CD14-positive monocyte (primary cell): ENCODE results near the gene NEK2. TPM values are rescaled to one million over a fixed set of nuclear protein-coding genes. Genes with fewer than 3 reads are reported as not detected.

Experiments used
- DNase-seq, 3 donors: peaks; one replicate each; pipeline ENCODE4 v3.0.0-alpha.2; 2011 to 2022
- H2AFZ ChIP-seq: 2 replicates; pipeline ENCODE4 v1.6.0; 2012; ENCODE audit warnings: mild to moderate bottlenecking, low read depth, low read length, inconsistent platforms; ENCODE audit not compliant: insufficient read depth, poor library complexity, severe bottlenecking
- H3K27ac ChIP-seq, 2 donors: 1 replicate in 1 of 2; 2 replicates in 1 of 2; pipeline ENCODE4 v1.5.1; 2012 to 2013; ENCODE audit warnings: low read length in 2 of 2, control low read depth in 1 of 2, inconsistent platforms in 1 of 2, low read depth in 1 of 2, mild to moderate bottlenecking in 1 of 2
- H3K27me3 ChIP-seq, 2 donors: one replicate each; pipeline versions ENCODE4 v1.6.0 to v1.6.1; 2011 to 2013; ENCODE audit warnings: low read length in 2 of 2; ENCODE audit not compliant: control insufficient read depth in 2 of 2, insufficient read depth in 2 of 2
- H3K36me3 ChIP-seq, 2 donors: replicated peaks in 1 of 2; 1 replicate in 1 of 2; 2 replicates in 1 of 2; pipeline versions ENCODE4 v1.5.1 to v1.6.1; 2012 to 2013; ENCODE audit warnings: low read length in 2 of 2, control low read depth in 1 of 2, inconsistent platforms in 1 of 2, mild to moderate bottlenecking in 1 of 2; ENCODE audit not compliant: insufficient read depth in 2 of 2, control insufficient read depth in 1 of 2
- H3K4me1 ChIP-seq, 2 donors: 1 replicate in 1 of 2; 2 replicates in 1 of 2; pipeline versions ENCODE4 v1.5.1 to v1.6.1; 2012 to 2013; ENCODE audit warnings: low read length in 2 of 2, control low read depth in 1 of 2, inconsistent platforms in 1 of 2, mild to moderate bottlenecking in 1 of 2, moderate library complexity in 1 of 2; ENCODE audit not compliant: insufficient read depth in 2 of 2, control insufficient read depth in 1 of 2
- H3K4me2 ChIP-seq: replicated peaks from 2 replicates; pipeline ENCODE3; 2012; ENCODE audit warnings: low read length, moderate library complexity, mild to moderate bottlenecking; ENCODE audit not compliant: poor library complexity, severe bottlenecking; ENCODE audit errors: extremely low read depth
- H3K4me3 ChIP-seq, 3 experiments: fragments of 200-600 bp in 1 of 3; sonication (generic) in 1 of 3; replicated peaks in 1 of 3; 1 replicate in 2 of 3; 2 replicates in 1 of 3; pipeline ENCODE4 v1.5.1; 2011 to 2013; ENCODE audit warnings: low read length in 3 of 3, mild to moderate bottlenecking in 3 of 3, control low read depth in 2 of 3, low read depth in 2 of 3, inconsistent platforms in 1 of 3, moderate library complexity in 1 of 3
- H3K79me2 ChIP-seq: 2 replicates; pipeline ENCODE4 v1.6.0; 2012; ENCODE audit warnings: mild to moderate bottlenecking, control low read depth, inconsistent platforms, low read length, moderate library complexity; ENCODE audit not compliant: insufficient read depth
- H3K9ac ChIP-seq: 2 replicates; pipeline ENCODE4 v1.6.0; 2017; ENCODE audit warnings: low read length, mild to moderate bottlenecking; ENCODE audit not compliant: insufficient read depth, poor library complexity, severe bottlenecking
- H3K9me3 ChIP-seq, 2 donors: replicated peaks in 1 of 2; 1 replicate in 1 of 2; 2 replicates in 1 of 2; pipeline versions ENCODE4 v1.5.1 to v1.6.1; 2012 to 2013; ENCODE audit warnings: low read length in 2 of 2, control low read depth in 1 of 2; ENCODE audit not compliant: control insufficient read depth in 1 of 2, insufficient read depth in 1 of 2
- H4K20me1 ChIP-seq: 2 replicates; pipeline ENCODE4 v1.6.0; 2012; ENCODE audit warnings: mild to moderate bottlenecking, low read length, control low read depth, moderate library complexity; ENCODE audit not compliant: insufficient read depth
- H3K27ac Mint-ChIP-seq, 7 donors: one replicate each; pipeline ENCODE4 v1.8.0; 2020; ENCODE audit warnings: mild to moderate bottlenecking in 7 of 7, mixed read lengths in 7 of 7, moderate library complexity in 6 of 7, inconsistent platforms in 2 of 7
- H3K27me3 Mint-ChIP-seq, 3 donors: one replicate each; pipeline ENCODE4 v1.8.0; 2021 to 2022; ENCODE audit warnings: low read depth in 3 of 3, mild to moderate bottlenecking in 3 of 3, mixed read lengths in 3 of 3, moderate library complexity in 3 of 3, inconsistent platforms in 1 of 3
- H3K36me3 Mint-ChIP-seq, 2 donors: one replicate each; pipeline ENCODE4 v1.8.0; 2020; ENCODE audit warnings: mixed read lengths in 2 of 2, inconsistent platforms in 1 of 2, mild to moderate bottlenecking in 1 of 2
- H3K4me1 Mint-ChIP-seq: one replicate; pipeline ENCODE4 v1.8.0; 2020; ENCODE audit warnings: mild to moderate bottlenecking, mixed read lengths
- H3K4me3 Mint-ChIP-seq, 2 donors: one replicate each; pipeline ENCODE4 v1.8.0; 2020; ENCODE audit warnings: mild to moderate bottlenecking in 2 of 2, mixed read lengths in 2 of 2, moderate library complexity in 1 of 2
- H3K9me3 Mint-ChIP-seq, 7 donors: one replicate each; pipeline ENCODE4 v1.8.0; 2020 to 2022; ENCODE audit warnings: mixed read lengths in 7 of 7, mild to moderate bottlenecking in 6 of 7, moderate library complexity in 6 of 7, inconsistent platforms in 2 of 7
- CTCF ChIP-seq: fragments of 200-600 bp; IDR thresholded peaks from one replicate; pipeline ENCODE4 v1.8.0; 2022; ENCODE audit warnings: antibody characterized with exemption, mild to moderate bottlenecking
- WGBS: methylation state at CpG from one replicate; pipeline ENCODE4 v1.1.5; 2013; ENCODE audit warnings: missing lambda C conversion rate; ENCODE audit not compliant: insufficient coverage; 5-methylcytosine and 5-hydroxymethylcytosine counted together
- intact Hi-C, 2 donors: fragments of 100-400 bp; cut with micrococcal nuclease; formaldehyde crosslinking; loops; one replicate each; pipeline versions ENCODE4 v1.15.0 to v1.15.1; 2023
- polyA plus RNA-seq, 3 donors: library from polyadenylated mRNA; depleted of rRNA in 1 of 3; unstranded in 2 of 3; stranded (reverse) in 1 of 3; fragments of 300-500 nt in 2 of 3; fragments of >200 nt in 1 of 3; fragmentation: Illumina TruSeq in 2 of 3; gene quantifications; 1 replicate in 2 of 3; 2 replicates in 1 of 3; pipeline ENCODE4 v1.2.3, GENCODE V29; 2012 to 2021

NEK2 gene
- polyA plus RNA-seq, 3 donors: not detected

DNA sequence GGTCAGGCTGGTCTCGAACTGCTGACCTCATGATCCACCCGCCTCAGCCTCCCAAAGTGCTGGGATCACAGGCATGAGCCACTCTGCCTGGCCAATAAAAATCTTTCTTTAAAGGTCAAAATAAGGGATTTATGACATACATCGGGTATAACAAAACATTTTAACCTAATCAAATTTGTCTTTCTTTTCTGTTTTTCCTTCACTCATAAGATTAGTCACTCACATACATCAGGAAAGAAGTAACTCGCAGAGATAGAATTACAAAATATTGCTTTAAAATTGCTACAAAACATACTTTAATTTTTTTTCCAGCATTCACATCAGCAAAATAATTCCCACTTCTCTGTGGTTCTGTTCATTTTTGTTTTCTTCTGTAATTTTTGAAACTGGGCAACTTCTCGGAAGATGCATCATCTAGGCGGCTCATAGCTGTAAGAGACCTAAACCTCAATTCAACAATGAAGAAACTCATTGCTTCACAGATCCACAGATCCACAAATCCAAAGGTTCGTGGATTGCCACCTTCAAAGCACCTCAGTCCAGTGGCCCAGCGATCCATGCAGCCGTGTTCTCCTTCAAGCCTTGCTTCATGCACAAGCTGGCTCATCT, 39.7 kb downstream of the NEK2 start:
- Mint-ChIP-seq H3K4me1 (peaks cover 12% of the 10 kb centered on the region), H3K9me3 (peaks cover 0 to 2% (median 0%) of the 10 kb centered on the region in 7 donors), H3K4me3 (no peak overlapping the region), H3K27me3 (peaks cover 7 to 18% (median 13%) of the 10 kb centered on the region in 3 donors), H3K36me3 (no peaks in the 10 kb centered on the region), H3K27ac (no peak overlapping the region)
- DNase-seq: no peak
- WGBS: 91% methylated on average over 7 of the region's 9 CpGs
- Histone ChIP-seq H2AFZ (no peak overlapping the region), H3K4me1 (peaks cover 5 to 10% of the 10 kb centered on the region in 2 donors), H3K4me2 (no peak overlapping the region), H3K27ac (no peak overlapping the region), H3K36me3 (no peaks in the 10 kb centered on the region), H3K4me3 (no peak overlapping the region), H3K79me2 (no peaks in the 10 kb centered on the region), H3K27me3 (no peaks in the 10 kb centered on the region), H4K20me1 (no peaks in the 10 kb centered on the region), H3K9me3 (no peaks in the 10 kb centered on the region), H3K9ac (no peak overlapping the region)
- TF ChIP-seq CTCF: no peak
- intact Hi-C loops: no loop called here

- no peaks in the 10 kb centered on the region for H3K36me3 Mint-ChIP-seq
- H3K27me3 ChIP-seq: no peaks in the 10 kb centered on the region
- no peak for DNase-seq
- no CpG with 5 or more reads among the region's 4 CpGs for WGBS
- no peak overlapping the region for H3K27ac Mint-ChIP-seq
- intact Hi-C loops: no loop called here
- no peak overlapping the region for H3K4me3 Mint-ChIP-seq
- H3K4me3 ChIP-seq: no peak overlapping the region
- no peak overlapping the region for H2AFZ ChIP-seq
- H3K79me2 ChIP-seq: no peaks in the 10 kb centered on the region
- no peaks in the 10 kb centered on the region for H3K36me3 ChIP-seq
- TF ChIP-seq CTCF: no peak
- peaks cover 5 to 10% of the 10 kb centered on the region in 2 donors for H3K4me1 ChIP-seq
- peaks cover 7 to 24% (median 13%) of the 10 kb centered on the region in 3 donors for H3K27me3 Mint-ChIP-seq
- H3K9me3 Mint-ChIP-seq: peaks cover 0 to 2% (median 0%) of the 10 kb centered on the region in 7 donors
- H3K9ac ChIP-seq: no peak overlapping the region
- H3K27ac ChIP-seq: no peak overlapping the region
- no peaks in the 10 kb centered on the region for H3K9me3 ChIP-seq
- H3K4me1 Mint-ChIP-seq: peaks cover 12% of the 10 kb centered on the region
- H4K20me1 ChIP-seq: no peaks in the 10 kb centered on the region
- H3K4me2 ChIP-seq: no peak overlapping the region
These were observed 40.5 kb downstream of the NEK2 start for GRCh38 chr1:211634931-211635330.
